Naive thymus-derived CD8-positive, alpha-beta T cell (primary cell): Measurements from ENCODE around the gene OR9A2. TPM values are rescaled to one million over a fixed set of nuclear protein-coding genes. Genes with fewer than 3 reads are reported as not detected.

ENCODE experiments used
- ATAC-seq, 2 donors: fragments of 150-1000 bp; cut with Tn5 transposase in 1 of 2; sonication (Bioruptor Pico), chemical (Tn5 transposase) in 1 of 2; 1 replicate in 1 of 2; 2 replicates in 1 of 2; pipeline ENCODE4 v1.10.0; 2021; ENCODE audit warnings: mild to moderate bottlenecking in 2 of 2, moderate library complexity in 2 of 2
- POLR2A ChIA-PET: fragments of 350-600 bp; sonication (Branson Sonifier 250); formaldehyde crosslinking; loops from one replicate; lab custom pipeline; 2021; ENCODE audit warnings: antibody characterized with exemption; lab: Charles Lee
- DNase-seq, 10 donors: peaks; one replicate each; pipeline versions ENCODE4 v3.0.0 to v3.0.0-alpha.2; 2020 to 2022
- H3K27ac Mint-ChIP-seq, 10 donors: one replicate each; pipeline ENCODE4 v1.8.0; 2020 to 2022; ENCODE audit warnings: mild to moderate bottlenecking in 10 of 10, mixed read lengths in 10 of 10, moderate library complexity in 4 of 10, inconsistent platforms in 1 of 10
- H3K27me3 Mint-ChIP-seq, 5 donors: one replicate each; pipeline ENCODE4 v1.8.0; 2021 to 2022; ENCODE audit warnings: mixed read lengths in 5 of 5
- H3K36me3 Mint-ChIP-seq, 3 donors: one replicate each; pipeline ENCODE4 v1.8.0; 2020 to 2022; ENCODE audit warnings: mixed read lengths in 3 of 3, mild to moderate bottlenecking in 2 of 3, inconsistent platforms in 1 of 3
- H3K4me1 Mint-ChIP-seq, 4 donors: one replicate each; pipeline ENCODE4 v1.8.0; 2021 to 2022; ENCODE audit warnings: mixed read lengths in 4 of 4
- H3K4me3 Mint-ChIP-seq, 10 donors: one replicate each; pipeline ENCODE4 v1.8.0; 2020 to 2022; ENCODE audit warnings: mild to moderate bottlenecking in 10 of 10, mixed read lengths in 10 of 10, moderate library complexity in 6 of 10, inconsistent platforms in 1 of 10
- H3K9me3 Mint-ChIP-seq, 9 donors: one replicate each; pipeline ENCODE4 v1.8.0; 2020 to 2022; ENCODE audit warnings: mixed read lengths in 9 of 9, mild to moderate bottlenecking in 3 of 9, inconsistent platforms in 1 of 9, moderate library complexity in 1 of 9
- polyA plus RNA-seq, 3 donors: library from polyadenylated mRNA; unstranded; fragments of 300-500 nt; fragmentation: Illumina TruSeq; gene quantifications; one replicate each; pipeline ENCODE4 v1.2.3, GENCODE V29; 2021
- total RNA-seq, 8 experiments: library from RNA in 2 of 8; stranded (reverse) in 2 of 8; gene quantifications; one replicate each; pipeline ENCODE4 v1.2.3 and lab custom pipeline; 2021 to 2026

OR9A2 gene
- total and polyA plus RNA-seq, 5 experiments from 2014 or later: 0.38 TPM; not detected in 4

GRCh38 chr7:143015926-143016490 is 10.9 kb downstream of the OR9A2 start:
- peaks cover 0 to 10% (median 0%) of the 10 kb centered on the region in 9 donors for H3K9me3 Mint-ChIP-seq
- no peak overlapping the region for H3K27ac Mint-ChIP-seq
- H3K27me3 Mint-ChIP-seq: peaks cover 2 to 23% (median 8%) of the 10 kb centered on the region in 5 donors
- ATAC-seq (no peak), DNase-seq (no peak)
- H3K4me1 Mint-ChIP-seq: peaks cover 0 to 48% (median 0%) of the 10 kb centered on the region in 4 donors
- peaks cover 0 to 10% (median 0%) of the 10 kb centered on the region in 3 donors for H3K36me3 Mint-ChIP-seq
- no peak overlapping the region for H3K4me3 Mint-ChIP-seq
- POLR2A ChIA-PET: interaction anchor here (0.6 kb wide), 1 partner anchor 250 kb away, joined by 4 read pairs; no protein-coding TSS in a partner anchor

- POLR2A ChIA-PET: no interaction called here
- ATAC-seq: no peak
- Mint-ChIP-seq H3K9me3 (peaks cover 0 to 10% (median 0%) of the 10 kb centered on the region in 9 donors), H3K4me3 (peak overlapping the region in 2 of 10 donors; percentile 4 to 36), H3K36me3 (peaks cover 0 to 10% (median 0%) of the 10 kb centered on the region in 3 donors), H3K27me3 (peaks cover 2 to 23% (median 8%) of the 10 kb centered on the region in 5 donors), H3K27ac (peak overlapping the region in 1 of 10 donors; percentile 14), H3K4me1 (peaks cover 0 to 49% (median 0%) of the 10 kb centered on the region in 4 donors)
- DNase-seq: peak in 1 of 10 donors; percentile 2
Measured at GRCh38 chr7:143015084-143015483, 11.8 kb downstream of the OR9A2 start.

GRCh38 chr7:143013893-143014292 is 13.0 kb downstream of the OR9A2 start:
- ATAC-seq: no peak
- POLR2A ChIA-PET: interaction anchor here (0.6 kb wide), 1 partner anchor 200 kb away, joined by 3 read pairs; no protein-coding TSS in a partner anchor
- no peak overlapping the region for H3K4me3 Mint-ChIP-seq
- peaks cover 2 to 23% (median 8%) of the 10 kb centered on the region in 5 donors for H3K27me3 Mint-ChIP-seq
- peaks cover 0 to 53% (median 0%) of the 10 kb centered on the region in 4 donors for H3K4me1 Mint-ChIP-seq
- peaks cover 0 to 2% (median 0%) of the 10 kb centered on the region in 3 donors for H3K36me3 Mint-ChIP-seq
- H3K27ac Mint-ChIP-seq: peak overlapping the region in 1 of 10 donors; percentile 2
- DNase-seq: no peak
- peaks cover 0 to 2% (median 0%) of the 10 kb centered on the region in 9 donors for H3K9me3 Mint-ChIP-seq

GRCh38 chr7:143013473-143013872 is 13.5 kb downstream of the OR9A2 start:
- Mint-ChIP-seq H3K4me3 (peak overlapping the region in 1 of 10 donors; percentile 40), H3K36me3 (no peaks in the 10 kb centered on the region), H3K4me1 (peaks cover 0 to 57% (median 0%) of the 10 kb centered on the region in 4 donors), H3K9me3 (no peaks in the 10 kb centered on the region), H3K27ac (peak overlapping the region in 1 of 10 donors; percentile 2), H3K27me3 (peaks cover 2 to 23% (median 8%) of the 10 kb centered on the region in 5 donors)
- POLR2A ChIA-PET: interaction anchor here (0.6 kb wide), 1 partner anchor 200 kb away, joined by 3 read pairs; no protein-coding TSS in a partner anchor
- no peak for DNase-seq
- ATAC-seq: no peak

- Mint-ChIP-seq H3K9me3 (no peaks in the 10 kb centered on the region), H3K27ac (peak overlapping the region in 1 of 10 donors; percentile 16), H3K36me3 (no peaks in the 10 kb centered on the region), H3K27me3 (peaks cover 4 to 26% (median 10%) of the 10 kb centered on the region in 5 donors), H3K4me1 (peaks cover 0 to 58% (median under 1%) of the 10 kb centered on the region in 4 donors), H3K4me3 (no peak overlapping the region)
- POLR2A ChIA-PET: interaction anchor here (0.6 kb wide), 1 partner anchor 278 kb away, joined by 3 read pairs; no protein-coding TSS in a partner anchor
- no peak for ATAC-seq
- DNase-seq: no peak
Measured at GRCh38 chr7:143012409-143012808, 14.5 kb downstream of the OR9A2 start.

GRCh38 chr7:143012001-143012400 is 14.9 kb downstream of the OR9A2 start:
- ATAC-seq: no peak

GRCh38 chr7:143008007-143008901 is 18.7 kb downstream of the OR9A2 start:
- POLR2A ChIA-PET: no interaction called here
- Mint-ChIP-seq H3K9me3 (no peaks in the 10 kb centered on the region), H3K27me3 (peaks cover 0 to 8% (median 3%) of the 10 kb centered on the region in 5 donors), H3K4me1 (peaks cover 2 to 26% (median 5%) of the 10 kb centered on the region in 4 donors), H3K4me3 (no peak overlapping the region), H3K27ac (no peak overlapping the region), H3K36me3 (no peaks in the 10 kb centered on the region)
- DNase-seq (peak; percentile 63 to 88 (median 76)), ATAC-seq (peak; percentile 91 to 94)

More at GRCh38 chr7:143012001-143012400, 14.9 kb downstream of the OR9A2 start:
- POLR2A ChIA-PET: interaction anchor here (0.6 kb wide), 1 partner anchor 279 kb away, joined by 3 read pairs; no protein-coding TSS in a partner anchor
- Mint-ChIP-seq H3K27me3 (peaks cover 4 to 23% (median 10%) of the 10 kb centered on the region in 5 donors), H3K36me3 (no peaks in the 10 kb centered on the region), H3K4me1 (peaks cover 0 to 54% (median under 1%) of the 10 kb centered on the region in 4 donors), H3K4me3 (no peak overlapping the region), H3K9me3 (no peaks in the 10 kb centered on the region), H3K27ac (no peak overlapping the region)
- no peak for DNase-seq

- peaks cover 0 to 3% (median 3%) of the 10 kb centered on the region in 5 donors for H3K27me3 Mint-ChIP-seq
- POLR2A ChIA-PET: no interaction called here
- H3K9me3 Mint-ChIP-seq: no peaks in the 10 kb centered on the region
Measured at GRCh38 chr7:143005632-143006260, 21.2 kb downstream of the OR9A2 start.

GRCh38 chr7:143003393-143004051 is 23.4 kb downstream of the OR9A2 start:
- peak in 8 of 10 donors; percentile 8 to 74 (median 57) for DNase-seq
- peaks cover 0 to 3% (median 3%) of the 10 kb centered on the region in 5 donors for H3K27me3 Mint-ChIP-seq
- peak overlapping the region in 7 of 10 donors; percentile 2 to 85 (median 33) for H3K27ac Mint-ChIP-seq

More at GRCh38 chr7:143005632-143006260, 21.2 kb downstream of the OR9A2 start:
- ATAC-seq: no peak
- H3K36me3 Mint-ChIP-seq: peaks cover 0 to 5% (median 0%) of the 10 kb centered on the region in 3 donors
- H3K4me1 Mint-ChIP-seq: peaks cover 4 to 20% (median 10%) of the 10 kb centered on the region in 4 donors
- DNase-seq: no peak
- no peak overlapping the region for H3K27ac Mint-ChIP-seq
- H3K4me3 Mint-ChIP-seq: no peak overlapping the region

GRCh38 chr7:143002898-143003297 is 24.0 kb downstream of the OR9A2 start:
- Mint-ChIP-seq H3K36me3 (peaks cover 0 to 5% (median 0%) of the 10 kb centered on the region in 3 donors), H3K4me1 (peaks cover 4 to 13% (median 8%) of the 10 kb centered on the region in 4 donors), H3K9me3 (no peaks in the 10 kb centered on the region), H3K27ac (peak overlapping the region in 5 of 10 donors; percentile 4 to 85 (median 33)), H3K27me3 (peaks cover 0 to 3% (median 2%) of the 10 kb centered on the region in 5 donors), H3K4me3 (peak overlapping the region; percentile 70 to 89 (median 84))
- POLR2A ChIA-PET: interaction anchor here (1.4 to 3.7 kb wide), 2 partner anchors 148 to 194 kb away, joined by 4 to 12 read pairs; partner anchors contain the start of gene EPHB6
- DNase-seq: no peak
- ATAC-seq: no peak

More at GRCh38 chr7:143003393-143004051, 23.4 kb downstream of the OR9A2 start:
- Mint-ChIP-seq H3K36me3 (peaks cover 0 to 5% (median 0%) of the 10 kb centered on the region in 3 donors), H3K4me3 (peak overlapping the region; percentile 70 to 89 (median 84)), H3K9me3 (no peaks in the 10 kb centered on the region), H3K4me1 (peaks cover 4 to 13% (median 10%) of the 10 kb centered on the region in 4 donors)
- ATAC-seq: peak; percentile 75 to 86
- POLR2A ChIA-PET: interaction anchor here (1.4 to 3.7 kb wide), 2 partner anchors 148 to 195 kb away, joined by 4 to 12 read pairs; partner anchors contain the start of gene EPHB6

- POLR2A ChIA-PET: interaction anchor here (0.6 to 3.7 kb wide), 2 partner anchors 147 to 589 kb away, joined by 3 to 12 read pairs; partner anchors contain the start of gene EPHB6
- H3K9me3 Mint-ChIP-seq: no peaks in the 10 kb centered on the region
- H3K27ac Mint-ChIP-seq: no peak overlapping the region
- H3K4me3 Mint-ChIP-seq: no peak overlapping the region
- no peak for ATAC-seq
- peak in 2 of 10 donors; percentile 12 to 16 for DNase-seq
- peaks cover 0 to 5% (median 0%) of the 10 kb centered on the region in 3 donors for H3K36me3 Mint-ChIP-seq
- peaks cover 4 to 11% (median 7%) of the 10 kb centered on the region in 4 donors for H3K4me1 Mint-ChIP-seq
- H3K27me3 Mint-ChIP-seq: peaks cover 0 to 1% (median 0%) of the 10 kb centered on the region in 5 donors
Measured at GRCh38 chr7:143002106-143002505, 24.8 kb downstream of the OR9A2 start.
